HG03575 (cell line): Measurements from ENCODE around the gene SCN3A.

ENCODE experiments used
- ATAC-seq: cut with Tn5 transposase; IDR thresholded peaks from one replicate; pipeline ENCODE4 v1.9.1; 2021; ENCODE audit not compliant: unreplicated experiment, insufficient number of reproducible peaks, low FRiP score; ENCODE audit errors: extremely low read depth

SCN3A gene

DNA sequence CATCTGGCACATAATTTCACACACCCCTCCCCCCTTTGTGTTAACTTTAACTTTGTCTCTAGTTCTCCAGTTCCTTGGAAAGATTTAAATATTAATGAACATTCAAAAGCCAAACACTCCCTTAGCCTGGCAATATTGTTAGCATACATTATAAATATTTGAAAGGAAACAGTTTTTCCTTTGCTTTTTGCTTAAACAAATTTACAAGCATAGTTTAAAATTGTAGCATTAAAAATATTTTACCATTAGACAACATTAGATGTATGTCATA, 135.4 kb downstream of the SCN3A start:
- no peak for ATAC-seq

DNA sequence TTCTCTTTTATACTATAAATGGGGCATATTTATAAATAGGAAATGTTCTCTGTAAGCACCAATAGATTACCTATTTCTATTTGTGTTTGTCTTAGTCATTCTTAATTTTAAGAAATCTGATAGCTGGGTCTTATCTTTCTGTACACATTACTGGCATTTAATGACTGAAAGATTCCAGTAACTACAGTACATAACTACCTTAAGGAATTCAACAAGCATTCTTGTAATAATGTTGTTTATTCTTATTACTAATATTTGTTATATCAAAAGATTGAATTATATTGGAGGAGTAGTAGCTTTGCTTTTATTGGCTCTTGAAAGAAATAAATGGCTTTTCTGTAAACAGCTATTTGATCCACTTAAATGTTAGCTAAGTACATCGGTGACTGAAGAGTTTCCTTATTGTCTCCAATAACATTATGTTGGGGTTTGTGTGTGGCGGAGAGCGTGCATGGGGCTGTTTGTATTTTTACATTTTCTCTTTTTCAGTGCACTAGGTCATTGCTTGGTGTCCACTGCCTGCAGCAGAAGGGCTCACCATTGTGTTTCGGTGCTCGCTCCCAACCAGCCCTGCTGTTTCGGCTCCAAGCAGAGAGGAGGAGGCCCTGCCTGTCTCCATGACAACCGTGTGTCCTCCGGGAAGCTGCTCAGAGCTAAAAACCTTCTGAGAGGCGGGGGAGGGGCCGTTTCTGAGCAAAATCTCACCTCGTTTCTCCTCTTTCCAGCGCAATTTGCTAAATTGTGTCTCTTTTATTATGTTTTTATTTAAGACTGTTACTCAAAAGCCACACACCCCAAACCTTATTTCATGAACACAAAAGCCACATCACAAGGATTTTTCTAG, 136.0 kb downstream of the SCN3A start:
- ATAC-seq = no peak

- no peak for ATAC-seq
These were observed 139.1 kb downstream of the SCN3A start for GRCh38 chr2:165064743-165065142.

- no peak for ATAC-seq
These were observed 143.4 kb downstream of the SCN3A start for GRCh38 chr2:165060411-165060810.

GRCh38 chr2:165058476-165059265, 145.2 kb downstream of the SCN3A start:
- ATAC-seq = no peak

DNA sequence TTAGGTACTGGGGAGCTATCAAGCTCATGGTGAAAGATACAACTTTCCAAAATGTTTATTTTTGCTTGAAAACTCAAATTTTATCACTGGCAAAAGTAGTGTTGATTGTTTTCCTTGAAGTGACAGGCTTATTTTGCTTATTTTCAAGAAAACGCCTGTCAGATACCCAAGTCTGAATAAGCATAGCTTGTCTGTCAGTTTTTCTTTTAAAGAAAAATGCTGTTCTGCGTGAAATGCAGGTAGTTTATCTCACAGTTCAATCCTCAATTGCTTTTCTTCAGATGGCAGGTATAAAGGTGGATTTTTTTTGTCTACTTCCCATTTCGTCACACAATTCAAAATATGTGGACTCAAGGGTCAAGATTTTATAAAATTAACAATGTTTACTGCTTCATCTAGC, 145.9 kb downstream of the SCN3A start:
- ATAC-seq = no peak

- ATAC-seq = no peak
These were observed 146.5 kb downstream of the SCN3A start for GRCh38 chr2:165057308-165057707.

- no peak for ATAC-seq
These were observed 147.3 kb downstream of the SCN3A start for GRCh38 chr2:165056564-165056963.

DNA sequence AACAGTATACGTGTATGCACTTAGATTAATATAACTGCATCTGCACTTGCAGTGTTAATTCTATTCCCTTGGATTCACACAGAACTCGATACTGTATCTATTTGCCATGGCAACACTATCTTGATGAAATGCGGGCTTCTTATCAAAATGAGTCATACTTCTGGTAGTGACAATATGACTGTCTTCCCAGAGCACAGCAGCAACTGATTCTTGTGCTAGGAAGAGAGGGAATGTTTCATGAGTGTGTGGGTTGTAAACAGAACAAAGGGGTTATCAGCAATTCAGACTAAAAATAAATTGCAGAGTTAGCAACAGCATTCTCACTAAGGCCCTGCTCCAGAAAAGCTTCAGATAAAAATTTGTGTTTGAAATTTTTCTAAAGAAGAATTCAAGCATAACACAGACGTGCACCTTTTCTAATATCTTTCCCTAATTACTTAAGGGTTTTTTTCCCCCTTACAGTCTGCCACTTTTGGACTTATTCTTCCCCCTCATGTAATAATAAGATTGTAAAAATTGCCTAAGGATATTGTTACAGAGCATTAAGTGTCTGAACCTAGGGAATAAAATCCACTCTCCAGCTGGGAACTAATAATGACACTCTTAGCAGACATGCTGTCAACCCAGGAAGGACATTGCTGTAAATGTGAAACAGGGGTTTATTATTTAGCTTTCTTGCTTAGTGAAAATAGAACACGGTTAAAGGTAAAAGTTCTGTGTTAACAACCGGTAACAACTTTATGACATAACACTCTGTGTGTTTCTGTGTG, 148.6 kb downstream of the SCN3A start:
- no peak for ATAC-seq

DNA sequence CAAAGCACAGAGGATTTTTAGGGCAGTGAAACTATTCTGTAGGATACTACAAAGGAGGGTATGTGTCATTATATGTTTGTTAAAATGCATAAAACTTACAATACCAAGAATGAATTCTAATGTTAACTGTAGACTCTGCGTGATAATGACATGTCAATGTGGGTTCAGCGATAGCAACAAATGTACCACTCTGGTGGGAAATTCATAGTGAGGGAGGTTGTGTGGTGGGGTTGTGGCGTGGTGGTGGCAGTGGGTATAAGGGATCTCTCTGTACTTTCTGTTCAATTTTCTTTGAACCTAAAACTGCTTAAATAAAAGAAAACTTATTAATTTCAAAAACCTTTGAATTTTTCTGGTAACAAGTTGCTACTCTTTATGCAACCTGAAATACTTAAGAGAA, 149.2 kb downstream of the SCN3A start:
- no peak for ATAC-seq

DNA sequence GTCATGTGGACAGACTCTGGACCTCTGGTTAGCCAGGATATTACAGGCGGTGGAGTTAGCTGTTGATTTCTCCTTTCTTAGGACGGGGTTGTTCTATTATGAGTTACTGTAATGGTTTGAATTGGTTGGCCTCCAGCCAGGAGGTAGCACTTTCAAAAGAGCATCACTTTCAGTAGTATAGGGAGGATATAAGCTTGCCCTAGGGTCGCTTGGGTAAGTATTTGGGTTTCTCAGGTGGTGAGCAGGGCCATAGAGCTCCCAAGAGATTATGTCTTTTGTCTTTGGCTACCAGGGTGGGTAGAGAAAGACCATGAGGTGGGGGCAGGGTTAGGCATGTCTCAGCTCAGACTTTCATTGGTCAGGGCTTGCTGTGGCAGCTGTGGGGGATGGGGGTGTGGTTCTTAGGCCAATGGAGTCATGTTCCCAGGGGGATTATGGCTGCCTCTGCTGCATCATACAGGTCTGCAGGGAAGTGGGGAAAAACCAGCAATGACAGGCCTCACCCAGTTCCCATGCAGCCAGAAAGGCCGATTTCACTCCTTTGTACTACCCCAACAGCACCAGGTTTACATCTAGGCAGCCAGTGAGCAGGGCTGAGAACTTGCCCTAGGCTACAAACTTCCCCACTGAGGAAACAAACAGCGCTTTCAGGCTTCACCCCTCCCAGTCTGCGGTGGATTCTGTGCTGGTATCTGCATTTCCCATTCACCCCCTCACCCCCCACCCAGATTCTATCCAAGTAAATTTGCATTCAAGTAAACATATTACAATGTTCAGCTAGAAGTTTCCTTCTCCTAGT, 159.1 kb downstream of the SCN3A start:
- no peak for ATAC-seq
